HG03439 (cell line): ENCODE data around the gene SH3PXD2A.

Source experiments
- ATAC-seq: cut with Tn5 transposase; IDR thresholded peaks from one replicate; pipeline ENCODE4 v1.9.1; 2021; ENCODE audit warnings: mild to moderate bottlenecking, moderate library complexity; ENCODE audit not compliant: unreplicated experiment

SH3PXD2A gene

GRCh38 chr10:103572347-103573204 is 282.8 kb downstream of the SH3PXD2A start:
- no peak for ATAC-seq

GRCh38 chr10:103571656-103571975 is 283.8 kb downstream of the SH3PXD2A start:
- ATAC-seq, result no peak

- no peak for ATAC-seq
These were observed 284.3 kb downstream of the SH3PXD2A start for GRCh38 chr10:103570844-103571655.

- ATAC-seq, result no peak
These were observed 285.5 kb downstream of the SH3PXD2A start for GRCh38 chr10:103569896-103570295.

GRCh38 chr10:103568505-103568904 is 286.9 kb downstream of the SH3PXD2A start:
- no peak for ATAC-seq

GRCh38 chr10:103566536-103566935 is 288.8 kb downstream of the SH3PXD2A start:
- ATAC-seq, result no peak

GRCh38 chr10:103564776-103565520 is 290.4 kb downstream of the SH3PXD2A start:
- no peak for ATAC-seq

GRCh38 chr10:103564116-103564501 is 291.3 kb downstream of the SH3PXD2A start:
- no peak for ATAC-seq

GRCh38 chr10:103563231-103564115 is 291.9 kb downstream of the SH3PXD2A start:
- ATAC-seq, result no peak

- ATAC-seq, result no peak
These were observed 293.0 kb downstream of the SH3PXD2A start for GRCh38 chr10:103562383-103562782.

- ATAC-seq, result no peak
These were observed 294.5 kb downstream of the SH3PXD2A start for GRCh38 chr10:103560886-103561285.

GRCh38 chr10:103559776-103560175 is 295.6 kb downstream of the SH3PXD2A start:
- ATAC-seq, result no peak

- ATAC-seq, result no peak
These were observed 296.5 kb downstream of the SH3PXD2A start for GRCh38 chr10:103558911-103559310.

- no peak for ATAC-seq
These were observed 297.9 kb downstream of the SH3PXD2A start for GRCh38 chr10:103557455-103557854.

GRCh38 chr10:103556383-103557007 is 298.9 kb downstream of the SH3PXD2A start:
- no peak for ATAC-seq

- no peak for ATAC-seq
These were observed 299.7 kb downstream of the SH3PXD2A start for GRCh38 chr10:103555712-103556111.

GRCh38 chr10:103555325-103555649 is 300.1 kb downstream of the SH3PXD2A start:
- no peak for ATAC-seq

- ATAC-seq, result no peak
These were observed 300.7 kb downstream of the SH3PXD2A start for GRCh38 chr10:103554488-103555324.
